Osteoblast (primary cell): ENCODE measurements around the gene SLC25A22. TPM values are rescaled to one million over a fixed set of nuclear protein-coding genes. Genes with fewer than 3 reads are reported as not detected.

Experiments
- DNase-seq: peaks from one replicate; pipeline ENCODE4 v3.0.0; 2011; ENCODE audit warnings: low spot score, mixed read lengths; ENCODE audit not compliant: insufficient read length; ENCODE audit errors: missing footprints
- H2AFZ ChIP-seq: 2 replicates; pipeline ENCODE4 v1.6.0; 2011; ENCODE audit warnings: mild to moderate bottlenecking, low read length
- H3K27ac ChIP-seq: 2 replicates; pipeline ENCODE4 v1.5.1; 2011; ENCODE audit warnings: mild to moderate bottlenecking, low read depth, low read length, moderate library complexity
- H3K27me3 ChIP-seq: 2 replicates; pipeline ENCODE4 v1.6.0; 2012; ENCODE audit warnings: mild to moderate bottlenecking, control low read depth, inconsistent platforms, low read length, moderate library complexity; ENCODE audit not compliant: insufficient read depth
- H3K36me3 ChIP-seq: 2 replicates; pipeline ENCODE4 v1.5.1; 2011; ENCODE audit warnings: mild to moderate bottlenecking, low read length, control low read depth, moderate library complexity; ENCODE audit not compliant: insufficient read depth
- H3K4me1 ChIP-seq: 2 replicates; pipeline ENCODE4 v1.5.1; 2011; ENCODE audit warnings: mild to moderate bottlenecking, low read length, control low read depth, moderate library complexity; ENCODE audit not compliant: insufficient read depth
- H3K4me2 ChIP-seq: 2 replicates; pipeline ENCODE4 v1.6.0; 2011; ENCODE audit warnings: mild to moderate bottlenecking, low read length; ENCODE audit not compliant: insufficient read depth
- H3K4me3 ChIP-seq: fragments of 200-600 bp; sonication (generic); 3 replicates; pipeline ENCODE4 v1.5.1; 2012; ENCODE audit warnings: mild to moderate bottlenecking, low read length, inconsistent platforms; ENCODE audit not compliant: insufficient read depth
- H3K79me2 ChIP-seq: 2 replicates; pipeline ENCODE4 v1.6.0; 2012; ENCODE audit warnings: mild to moderate bottlenecking, low read length, control low read depth, inconsistent platforms; ENCODE audit not compliant: insufficient read depth
- H3K9me3 ChIP-seq: 2 replicates; pipeline ENCODE4 v1.5.1; 2011; ENCODE audit warnings: low read depth, low read length, control low read depth
- H4K20me1 ChIP-seq: 2 replicates; pipeline ENCODE4 v1.6.0; 2012; ENCODE audit warnings: mild to moderate bottlenecking, low read length, control low read depth; ENCODE audit not compliant: insufficient read depth
- total RNA-seq: library from RNA; depleted of rRNA; stranded (reverse); fragments of >200 nt; gene quantifications from 2 replicates; pipeline ENCODE4 v1.2.3, GENCODE V29; 2012
- TF ChIP-seq, protein P1 (sequence below): IDR thresholded peaks from 2 replicates; pipeline ENCODE4 v1.5.1; 2011; ENCODE audit warnings: mild to moderate bottlenecking, low read depth, low read length, moderate library complexity; ENCODE audit errors: extremely low read depth

SLC25A22 gene
- total RNA-seq, 1 donor, result 9.0 TPM

- Histone ChIP-seq H4K20me1 (peaks cover 38% of the 10 kb centered on the region), H3K4me2 (no peak overlapping the region), H3K36me3 (peaks cover 13% of the 10 kb centered on the region), H3K9me3 (no peaks in the 10 kb centered on the region), H3K27me3 (no peaks in the 10 kb centered on the region), H3K79me2 (peaks cover 31% of the 10 kb centered on the region), H3K27ac (no peak overlapping the region), H2AFZ (no peak overlapping the region), H3K4me3 (no peak overlapping the region), H3K4me1 (peaks cover 27% of the 10 kb centered on the region)
- DNase-seq, result no peak
- TF ChIP-seq, protein P1, sequence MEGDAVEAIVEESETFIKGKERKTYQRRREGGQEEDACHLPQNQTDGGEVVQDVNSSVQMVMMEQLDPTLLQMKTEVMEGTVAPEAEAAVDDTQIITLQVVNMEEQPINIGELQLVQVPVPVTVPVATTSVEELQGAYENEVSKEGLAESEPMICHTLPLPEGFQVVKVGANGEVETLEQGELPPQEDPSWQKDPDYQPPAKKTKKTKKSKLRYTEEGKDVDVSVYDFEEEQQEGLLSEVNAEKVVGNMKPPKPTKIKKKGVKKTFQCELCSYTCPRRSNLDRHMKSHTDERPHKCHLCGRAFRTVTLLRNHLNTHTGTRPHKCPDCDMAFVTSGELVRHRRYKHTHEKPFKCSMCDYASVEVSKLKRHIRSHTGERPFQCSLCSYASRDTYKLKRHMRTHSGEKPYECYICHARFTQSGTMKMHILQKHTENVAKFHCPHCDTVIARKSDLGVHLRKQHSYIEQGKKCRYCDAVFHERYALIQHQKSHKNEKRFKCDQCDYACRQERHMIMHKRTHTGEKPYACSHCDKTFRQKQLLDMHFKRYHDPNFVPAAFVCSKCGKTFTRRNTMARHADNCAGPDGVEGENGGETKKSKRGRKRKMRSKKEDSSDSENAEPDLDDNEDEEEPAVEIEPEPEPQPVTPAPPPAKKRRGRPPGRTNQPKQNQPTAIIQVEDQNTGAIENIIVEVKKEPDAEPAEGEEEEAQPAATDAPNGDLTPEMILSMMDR, result no peak
Observed at GRCh38 chr11:823441-824291, 25.6 kb upstream of the SLC25A22 start.

- no peak overlapping the region for H2AFZ ChIP-seq
- H3K27ac ChIP-seq, result no peak overlapping the region
- H3K4me3 ChIP-seq, result peak overlapping the region; percentile 89
- peak overlapping the region; percentile 88 for H3K4me2 ChIP-seq
- no peaks in the 10 kb centered on the region for H3K9me3 ChIP-seq
- peaks cover 13% of the 10 kb centered on the region for H3K36me3 ChIP-seq
- H3K4me1 ChIP-seq, result peaks cover 29% of the 10 kb centered on the region
- TF ChIP-seq, protein P1, result no peak
- H4K20me1 ChIP-seq, result peaks cover 38% of the 10 kb centered on the region
- no peaks in the 10 kb centered on the region for H3K27me3 ChIP-seq
- peaks cover 31% of the 10 kb centered on the region for H3K79me2 ChIP-seq
- DNase-seq, result no peak
Observed at GRCh38 chr11:821512-822371, 23.7 kb upstream of the SLC25A22 start.

DNA sequence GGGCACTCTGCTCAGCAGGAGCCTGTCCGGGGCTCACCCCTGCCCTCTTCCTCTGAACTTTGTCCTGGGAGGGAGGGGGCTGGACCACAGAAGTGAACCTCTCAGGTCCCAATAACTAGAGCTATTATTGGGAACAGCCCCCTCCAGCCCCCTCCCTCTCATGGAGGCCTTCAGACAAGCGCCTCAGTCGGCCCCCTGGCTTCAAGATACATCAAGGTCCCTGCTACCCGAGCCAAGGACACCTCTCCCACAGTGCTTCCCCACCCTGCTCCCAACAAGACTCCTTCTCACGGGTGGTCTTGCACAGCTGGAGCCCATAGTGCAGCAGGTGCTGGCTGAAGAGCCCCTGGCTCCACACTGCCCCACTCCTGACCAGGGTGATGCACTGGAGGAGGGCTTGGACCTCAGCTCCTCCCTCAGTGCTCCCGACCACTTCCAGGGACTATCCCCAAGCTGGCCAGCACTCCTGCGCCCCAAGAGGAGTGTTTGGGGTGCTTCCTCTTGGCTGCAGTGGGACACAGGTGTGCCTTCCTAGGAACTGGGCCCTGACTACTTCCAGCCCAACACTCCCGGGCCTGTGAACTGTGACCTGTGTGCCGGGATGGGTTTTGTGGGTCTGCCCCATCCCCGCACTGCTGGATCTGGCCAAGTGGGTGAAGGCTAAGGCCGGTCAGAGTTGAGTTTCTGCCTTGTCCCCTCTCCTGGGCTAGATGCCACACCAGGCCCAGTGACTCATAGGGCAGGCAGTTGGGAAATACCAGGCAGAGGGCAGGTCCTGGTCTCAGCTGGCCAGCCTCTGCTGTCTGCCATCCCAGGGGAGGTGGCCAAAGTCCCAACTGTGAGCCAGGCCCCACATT lies 22.8 kb upstream of the SLC25A22 start:
- Histone ChIP-seq H4K20me1 (peaks cover 38% of the 10 kb centered on the region), H3K4me1 (peaks cover 28% of the 10 kb centered on the region), H3K9me3 (no peaks in the 10 kb centered on the region), H3K36me3 (peaks cover 13% of the 10 kb centered on the region), H3K4me3 (peak overlapping the region; percentile 89), H3K4me2 (peak overlapping the region; percentile 88), H3K79me2 (peaks cover 31% of the 10 kb centered on the region), H2AFZ (no peak overlapping the region), H3K27me3 (no peaks in the 10 kb centered on the region), H3K27ac (peak overlapping the region; percentile 13)
- TF ChIP-seq, protein P1, result no peak
- peak; percentile 100 for DNase-seq
